Naive thymus-derived CD4-positive, alpha-beta T cell (primary cell): ENCODE measurements around the gene SWSAP1. TPM values are rescaled to one million over a fixed set of nuclear protein-coding genes. Genes with fewer than 3 reads are reported as not detected.
"Not testable (repeated sequence)": the region's sequence is repeated elsewhere in the genome, so short reads cannot be mapped to it uniquely, and the experiment has no call there.

Experiments
- ATAC-seq: fragments of 150-1000 bp; cut with Tn5 transposase; 2 replicates; pipeline ENCODE4 v1.10.0; 2021; ENCODE audit warnings: mild to moderate bottlenecking, moderate library complexity
- CTCF ChIA-PET: fragments of 350-600 bp; sonication (Branson Sonifier 250); formaldehyde crosslinking; loops from one replicate; lab custom pipeline; 2021; ENCODE audit warnings: antibody characterized with exemption; lab: Charles Lee
- POLR2A ChIA-PET: fragments of 350-600 bp; sonication (Branson Sonifier 250); formaldehyde crosslinking; loops from one replicate; lab custom pipeline; 2021; ENCODE audit warnings: antibody characterized with exemption, inconsistent platforms; lab: Charles Lee
- DNase-seq, 9 donors: peaks; one replicate each; pipeline versions ENCODE4 v3.0.0 to v3.0.0-alpha.2; 2020 to 2022; ENCODE audit warnings: mixed read lengths in 1 of 9
- H3K27ac ChIP-seq: one replicate; pipeline ENCODE4 v1.7.0; 2013; ENCODE audit warnings: mild to moderate bottlenecking, low read depth, low read length, moderate library complexity
- H3K27me3 ChIP-seq, 2 donors: one replicate each; pipeline ENCODE4 v1.7.0; 2013; ENCODE audit warnings: low read length in 2 of 2, mild to moderate bottlenecking in 2 of 2, moderate library complexity in 2 of 2; ENCODE audit not compliant: control insufficient read depth in 2 of 2, insufficient read depth in 2 of 2
- H3K36me3 ChIP-seq, 3 experiments: 1 replicate in 2 of 3; 2 replicates in 1 of 3; pipeline ENCODE4 v1.7.0; 2013; ENCODE audit warnings: low read length in 3 of 3, mild to moderate bottlenecking in 3 of 3, moderate library complexity in 1 of 3; ENCODE audit not compliant: insufficient read depth in 3 of 3, control insufficient read depth in 2 of 3
- H3K4me1 ChIP-seq, 2 donors: one replicate each; pipeline ENCODE4 v1.7.0; 2013; ENCODE audit warnings: low read length in 2 of 2, mild to moderate bottlenecking in 2 of 2, moderate library complexity in 1 of 2; ENCODE audit not compliant: control insufficient read depth in 2 of 2, insufficient read depth in 2 of 2
- H3K4me3 ChIP-seq: 2 replicates; pipeline ENCODE4 v1.7.0; 2013; ENCODE audit warnings: mild to moderate bottlenecking, low read length
- H3K9me3 ChIP-seq, 3 experiments: 1 replicate in 2 of 3; 2 replicates in 1 of 3; pipeline ENCODE4 v1.7.0; 2013; ENCODE audit warnings: low read length in 3 of 3; ENCODE audit not compliant: control insufficient read depth in 2 of 3
- H3K27ac Mint-ChIP-seq, 9 donors: one replicate each; pipeline ENCODE4 v1.8.0; 2020 to 2022; ENCODE audit warnings: mixed read lengths in 9 of 9, mild to moderate bottlenecking in 8 of 9, moderate library complexity in 5 of 9, inconsistent platforms in 2 of 9
- H3K27me3 Mint-ChIP-seq, 5 donors: one replicate each; pipeline ENCODE4 v1.8.0; 2021 to 2022; ENCODE audit warnings: mixed read lengths in 5 of 5, mild to moderate bottlenecking in 1 of 5
- H3K36me3 Mint-ChIP-seq, 5 donors: one replicate each; pipeline ENCODE4 v1.8.0; 2020 to 2022; ENCODE audit warnings: mixed read lengths in 5 of 5, mild to moderate bottlenecking in 3 of 5, inconsistent platforms in 1 of 5
- H3K4me1 Mint-ChIP-seq, 7 donors: one replicate each; pipeline ENCODE4 v1.8.0; 2020 to 2022; ENCODE audit warnings: mixed read lengths in 7 of 7, mild to moderate bottlenecking in 3 of 7, inconsistent platforms in 1 of 7
- H3K4me3 Mint-ChIP-seq, 10 donors: one replicate each; pipeline ENCODE4 v1.8.0; 2020 to 2022; ENCODE audit warnings: mild to moderate bottlenecking in 10 of 10, mixed read lengths in 10 of 10, moderate library complexity in 6 of 10, inconsistent platforms in 2 of 10
- H3K9me3 Mint-ChIP-seq, 11 donors: one replicate each; pipeline ENCODE4 v1.8.0; 2020 to 2022; ENCODE audit warnings: mixed read lengths in 11 of 11, mild to moderate bottlenecking in 4 of 11, inconsistent platforms in 1 of 11, moderate library complexity in 1 of 11
- intact Hi-C, 2 donors: fragments of 100-400 bp; cut with micrococcal nuclease; formaldehyde crosslinking; loops; one replicate each; pipeline ENCODE4 v1.15.1; 2023
- polyA plus RNA-seq, 2 donors: library from polyadenylated mRNA; unstranded; fragments of 300-500 nt; fragmentation: Illumina TruSeq; gene quantifications; one replicate each; pipeline ENCODE4 v1.2.3, GENCODE V29; 2021
- total RNA-seq, 6 experiments: library from RNA in 5 of 6; stranded (reverse) in 5 of 6; gene quantifications; 1 replicate in 5 of 6; 2 replicates in 1 of 6; pipeline ENCODE4 v1.2.3 and lab custom pipeline; 2021 to 2026

Gene SWSAP1
- total and polyA plus RNA-seq, 7 experiments from 2014 or later: 3.4 to 7.3 (median 4.1) TPM

DNA sequence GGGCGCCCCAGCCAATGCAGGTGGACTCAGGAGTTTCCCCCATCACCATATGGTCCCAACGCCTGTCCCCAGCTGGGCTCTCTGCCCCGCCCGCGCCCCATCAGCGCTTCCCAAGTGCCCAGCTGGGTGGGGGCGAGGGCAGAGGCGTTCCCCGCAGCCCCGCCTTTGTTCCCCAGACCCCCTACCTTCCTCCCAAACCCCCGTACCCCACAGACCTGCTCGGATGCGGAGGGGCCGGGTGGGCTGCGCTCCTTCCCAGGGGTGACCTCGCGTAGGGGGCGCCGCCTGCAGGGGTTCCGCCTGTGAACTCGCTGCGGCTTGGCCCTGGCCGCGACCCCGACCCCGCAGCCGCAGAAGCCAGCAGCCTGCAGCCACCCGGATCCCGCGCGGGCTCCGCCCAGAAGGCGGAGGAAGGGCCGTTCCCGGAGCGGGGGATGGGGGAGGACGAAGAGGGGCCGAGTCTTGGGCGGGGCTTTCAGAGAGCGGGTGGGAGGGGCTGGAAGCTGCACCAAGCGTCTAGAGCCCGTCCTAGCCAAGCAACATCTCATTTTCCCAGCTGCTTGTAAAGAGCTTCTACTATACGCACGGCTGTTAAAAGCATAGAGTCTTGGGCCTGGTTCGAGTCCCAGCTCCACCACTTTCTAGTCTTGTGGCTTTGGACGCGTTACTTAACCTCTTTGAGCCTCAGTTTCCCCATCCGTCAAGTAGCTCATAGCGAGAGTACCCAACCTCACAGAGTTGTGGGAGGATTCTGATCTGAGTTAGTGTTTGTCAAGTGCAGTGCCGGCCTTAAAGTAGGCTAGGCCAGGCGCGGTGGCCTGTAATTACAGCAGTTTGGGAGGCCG is 35.0 kb upstream of the SWSAP1 start, which contains the start of gene RAB3D:
RAB3D (minus strand) TSS at position 404 of the 845 bp plus-strand sequence. CDS start 2,258 bp downstream, outside the sequence.
- Histone ChIP-seq H3K4me1 (peaks cover 5 to 28% of the 10 kb centered on the region in 2 donors), H3K36me3 (peaks cover 0 to 22% (median 6%) of the 10 kb centered on the region in 3 experiments), H3K27ac (peak within 1 kb of the TSS; percentile 63), H3K9me3 (no peaks in the 10 kb centered on the region), H3K4me3 (peak within 1 kb of the TSS; percentile 75), H3K27me3 (no peaks in the 10 kb centered on the region)
- ATAC-seq (peak; percentile 93), DNase-seq (peak; percentile 32 to 85 (median 57))
- Mint-ChIP-seq H3K4me1 (peaks cover 0 to 35% (median 28%) of the 10 kb centered on the region in 7 donors), H3K4me3 (peak within 1 kb of the TSS; percentile 75 to 88 (median 80)), H3K36me3 (peaks cover 7 to 28% (median 19%) of the 10 kb centered on the region in 5 donors), H3K27me3 (no peaks in the 10 kb centered on the region), H3K27ac (peak within 1 kb of the TSS in 6 of 9 donors; percentile 46 to 86 (median 64)), H3K9me3 (peaks cover 0 to 1% (median 0%) of the 10 kb centered on the region in 11 donors)
- intact Hi-C loops: loop anchor here in 1 of 2 donors (1.0 kb wide), 1 partner anchor 96 kb away; the partner anchor contains the start of genes ODAD3 and PRKCSH
- ChIA-PET POLR2A (interaction anchor here (0.6 to 4.2 kb wide), 5 partner anchors 35 to 774 kb away, joined by 3 to 24 read pairs (median 4); partner anchors contain the start of genes KRI1 and SWSAP1), CTCF (interaction anchor here (0.5 to 0.9 kb wide), 3 partner anchors 11 to 300 kb away, joined by 3 read pairs; partner anchors contain the start of gene SWSAP1)

DNA sequence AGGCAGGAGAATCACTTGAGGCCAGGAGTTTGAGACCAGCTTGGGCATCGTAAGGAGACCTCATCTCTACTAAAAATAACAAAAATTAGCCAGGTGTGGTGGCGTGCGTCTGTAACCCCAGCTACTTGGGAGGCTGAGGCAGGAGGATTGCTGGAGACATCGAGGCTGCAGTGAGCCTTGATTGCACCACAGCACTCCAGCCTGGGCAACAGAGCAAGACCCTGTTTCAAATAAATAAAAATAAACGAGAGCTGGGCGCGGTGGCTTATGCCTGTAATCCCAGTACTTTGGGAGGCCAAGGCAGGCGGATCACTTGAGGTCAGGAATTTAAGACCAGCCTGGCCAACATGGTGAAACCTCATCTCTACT is 34.4 kb upstream of the SWSAP1 start:
- ATAC-seq, H3K27me3 Mint-ChIP-seq, H3K9me3 Mint-ChIP-seq, H3K9me3 ChIP-seq, intact Hi-C loops, DNase-seq, H3K27me3 ChIP-seq, H3K27ac ChIP-seq: not testable (repeated sequence)
- peaks cover 0 to 41% (median 29%) of the 10 kb centered on the region in 7 donors for H3K4me1 Mint-ChIP-seq
- Histone ChIP-seq H3K36me3 (peaks cover 0 to 19% (median 4%) of the 10 kb centered on the region in 3 experiments), H3K4me3 (peak overlapping the region; percentile 75), H3K4me1 (peaks cover 7 to 29% of the 10 kb centered on the region in 2 donors)
- ChIA-PET POLR2A (interaction anchor here (0.6 to 4.2 kb wide), 3 partner anchors 34 to 173 kb away, joined by 3 to 24 read pairs (median 9); partner anchors contain the start of gene SWSAP1), CTCF (interaction anchor here (0.5 to 0.9 kb wide), 3 partner anchors 12 to 301 kb away, joined by 3 read pairs; partner anchors contain the start of gene SWSAP1)
- peak overlapping the region in 2 of 9 donors; percentile 52 to 86 for H3K27ac Mint-ChIP-seq
- H3K36me3 Mint-ChIP-seq: peaks cover 6 to 24% (median 17%) of the 10 kb centered on the region in 5 donors
- H3K4me3 Mint-ChIP-seq: peak overlapping the region; percentile 75 to 88 (median 80)

DNA sequence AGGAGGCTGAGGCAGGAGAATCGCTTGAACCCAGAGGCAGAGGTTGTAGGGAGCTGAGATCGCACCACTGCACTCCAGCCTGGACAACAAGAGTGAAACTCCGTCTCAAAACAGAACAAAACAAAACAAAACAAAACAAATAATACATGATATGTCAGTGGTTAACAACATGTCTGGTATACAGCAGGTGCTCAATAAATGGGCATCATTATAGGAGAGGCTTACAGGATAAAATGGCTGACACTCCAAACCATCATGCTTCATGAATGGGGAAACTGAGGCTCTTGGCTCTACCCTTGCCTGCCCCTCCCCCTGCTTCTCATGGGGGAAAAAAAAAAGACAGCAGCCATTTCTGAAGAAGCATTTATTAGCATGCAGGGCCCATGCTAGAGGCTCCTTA is 32.0 kb upstream of the SWSAP1 start:
- ChIA-PET CTCF (no interaction called here), POLR2A (no interaction called here)
- Mint-ChIP-seq H3K4me3 (peak overlapping the region in 1 of 10 donors; percentile 45), H3K4me1 (peaks cover 21 to 57% (median 45%) of the 10 kb centered on the region in 7 donors), H3K27ac (no peak overlapping the region), H3K27me3 (no peaks in the 10 kb centered on the region), H3K36me3 (peaks cover 0 to 5% (median 0%) of the 10 kb centered on the region in 5 donors), H3K9me3 (no peaks in the 10 kb centered on the region)
- DNase-seq (no peak), ATAC-seq (no peak)
- H3K27ac ChIP-seq: no peak overlapping the region
- peaks cover 18 to 39% of the 10 kb centered on the region in 2 donors for H3K4me1 ChIP-seq
- intact Hi-C loops: no loop called here
- no peaks in the 10 kb centered on the region for H3K9me3 ChIP-seq
- no peak overlapping the region for H3K4me3 ChIP-seq
- H3K27me3 ChIP-seq: no peaks in the 10 kb centered on the region
- H3K36me3 ChIP-seq: peaks cover 0 to 9% (median 0%) of the 10 kb centered on the region in 3 experiments

DNA sequence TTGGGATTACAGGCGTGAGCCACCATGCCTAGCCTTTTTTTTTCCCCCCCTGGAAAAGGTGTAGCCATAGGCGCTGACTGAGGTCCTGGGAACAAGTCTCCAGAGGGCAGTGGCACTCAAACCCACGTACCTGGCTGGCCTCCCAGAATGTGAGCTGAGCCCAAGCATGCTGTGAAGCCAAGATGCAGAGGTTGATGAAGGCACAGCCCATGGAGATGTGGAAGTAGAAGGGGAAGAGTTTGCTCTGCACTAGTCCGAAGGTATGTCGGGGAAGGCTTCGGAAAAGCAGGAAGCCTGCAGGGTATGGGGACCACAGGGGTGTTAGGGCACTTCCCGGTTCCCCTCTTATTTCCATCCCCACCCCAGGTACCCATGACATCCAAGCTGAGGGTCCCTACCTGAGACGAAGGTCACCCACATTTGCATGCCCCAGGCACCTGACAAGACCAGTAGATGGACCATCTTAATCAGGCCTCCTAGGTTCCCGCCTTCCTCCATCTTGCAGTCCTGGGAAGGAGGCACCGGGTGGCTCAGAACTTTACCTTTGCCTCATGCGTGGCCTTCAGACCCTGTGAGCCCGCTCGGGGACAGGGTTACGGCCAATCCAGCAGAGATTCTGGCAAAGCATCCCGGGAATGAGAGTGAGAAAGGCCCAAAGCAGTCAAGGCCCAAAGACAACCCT is 29.2 kb upstream of the SWSAP1 start:
- ChIA-PET POLR2A (interaction anchor here (1.5 to 4.8 kb wide), 4 partner anchors 12 to 32 kb away, joined by 3 to 36 read pairs (median 4); partner anchors contain the start of gene SWSAP1), CTCF (interaction anchor here (1.5 kb wide), 1 partner anchor 30 kb away, joined by 13 read pairs; the partner anchor contains the start of gene SWSAP1)
- ATAC-seq: no peak
- H3K27ac ChIP-seq: peak overlapping the region; percentile 83
- H3K27ac Mint-ChIP-seq: peak overlapping the region in 8 of 9 donors; percentile 89 to 98 (median 95)
- DNase-seq: no peak
- H3K4me1 ChIP-seq: peaks cover 13 to 14% of the 10 kb centered on the region in 2 donors
- peaks cover 0 to 9% (median 0%) of the 10 kb centered on the region in 11 donors for H3K9me3 Mint-ChIP-seq
- H3K4me1 Mint-ChIP-seq: peaks cover 22 to 39% (median 29%) of the 10 kb centered on the region in 7 donors
- H3K9me3 ChIP-seq: peaks cover 0 to 9% (median 0%) of the 10 kb centered on the region in 3 experiments
- H3K4me3 ChIP-seq: peak overlapping the region; percentile 75
- peaks cover 0 to 12% (median 0%) of the 10 kb centered on the region in 5 donors for H3K36me3 Mint-ChIP-seq
- intact Hi-C loops: loop anchor here in 1 of 2 donors (5.0 kb wide), 1 partner anchor 392 kb away; the partner anchor contains the start of gene ZNF823
- no peaks in the 10 kb centered on the region for H3K27me3 Mint-ChIP-seq
- no peaks in the 10 kb centered on the region for H3K27me3 ChIP-seq
- H3K4me3 Mint-ChIP-seq: peak overlapping the region; percentile 92 to 100 (median 98)
- H3K36me3 ChIP-seq: peaks cover 0 to 7% (median 0%) of the 10 kb centered on the region in 3 experiments

DNA sequence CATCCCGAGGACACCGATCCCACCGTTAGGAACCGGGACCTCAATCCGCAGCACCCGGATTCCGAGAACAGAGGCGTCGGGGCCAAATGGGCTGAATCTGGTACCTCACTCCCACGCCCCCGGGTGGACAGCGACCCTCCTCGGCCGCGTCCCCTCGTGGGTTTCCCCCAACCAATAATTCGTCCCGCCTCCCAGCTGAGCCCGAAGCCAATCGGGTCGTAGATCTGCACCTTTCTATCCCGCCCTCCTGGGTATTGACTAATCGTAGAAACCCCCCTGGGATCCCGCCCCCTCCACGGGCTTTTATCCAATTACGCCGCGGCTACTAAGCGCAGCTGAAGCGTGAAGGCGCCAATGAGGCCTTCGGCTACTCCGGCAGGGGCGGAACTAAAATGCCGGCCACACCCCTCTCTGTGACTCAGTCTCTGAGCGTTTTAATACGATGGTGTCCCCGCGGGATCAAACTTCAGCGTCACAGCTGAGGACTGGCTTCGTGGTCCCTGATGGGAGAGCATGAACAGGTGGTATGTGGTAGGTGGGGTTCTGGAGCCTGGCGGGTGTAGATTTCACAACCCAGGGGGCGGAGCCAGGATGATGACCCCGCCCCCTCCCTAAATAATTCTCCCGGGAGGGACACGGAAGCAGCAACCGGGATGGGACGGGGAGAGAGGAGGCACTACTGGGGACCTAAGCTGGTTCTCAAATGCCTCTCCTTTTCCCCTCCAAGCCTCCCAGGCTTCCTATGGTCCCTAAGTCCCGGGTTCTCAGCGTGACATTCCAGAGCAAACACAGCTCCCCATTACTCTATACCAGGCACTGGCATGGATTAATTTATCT is 28.1 kb upstream of the SWSAP1 start, which contains the start of the genes CCDC159 and TMEM205:
CCDC159 (plus strand) TSS at position 416 of the 837 bp plus-strand sequence; CDS start at position 504, 88 bp downstream.
TMEM205 (minus strand) TSS at position 165 of the 837 bp plus-strand sequence. CDS start 649 bp downstream, outside the sequence.
- no peaks in the 10 kb centered on the region for H3K27me3 ChIP-seq
- Mint-ChIP-seq H3K4me3 (peak within 1 kb of the TSS; percentile 92 to 100 (median 98)), H3K27ac (peak within 1 kb of the TSS; percentile 89 to 98 (median 96)), H3K9me3 (peaks cover 0 to 9% (median 0%) of the 10 kb centered on the region in 11 donors), H3K4me1 (peaks cover 22 to 39% (median 29%) of the 10 kb centered on the region in 7 donors), H3K36me3 (peaks cover 0 to 12% (median 0%) of the 10 kb centered on the region in 5 donors), H3K27me3 (no peaks in the 10 kb centered on the region)
- H3K4me3 ChIP-seq: peak within 1 kb of the TSS; percentile 75
- H3K36me3 ChIP-seq: peaks cover 0 to 7% (median 0%) of the 10 kb centered on the region in 3 experiments
- ChIA-PET CTCF (interaction anchor here (0.7 to 1.5 kb wide), 3 partner anchors 8 to 29 kb away, joined by 3 to 13 read pairs (median 3); partner anchors contain the start of gene SWSAP1), POLR2A (interaction anchor here (0.5 to 4.8 kb wide), 10 partner anchors 8 to 88 kb away, joined by 3 to 36 read pairs (median 4); partner anchors contain the start of gene SWSAP1)
- DNase-seq (peak; percentile 82 to 99 (median 98)), ATAC-seq (peak; percentile 98)
- H3K4me1 ChIP-seq: peaks cover 13 to 14% of the 10 kb centered on the region in 2 donors
- H3K9me3 ChIP-seq: peaks cover 0 to 9% (median 0%) of the 10 kb centered on the region in 3 experiments
- intact Hi-C loops: loop anchor here (1.0 to 5.0 kb wide), 11 partner anchors 9 to 1527 kb away; partner anchors contain the start of genes ODAD3 (in 2 of the 2), PLPPR2 (in 2 of the 2), PRKCSH (in 2 of the 2) and ELOF1 (in 1 of the 2)
- H3K27ac ChIP-seq: peak within 1 kb of the TSS; percentile 83
